Gastroesophageal sphincter (tissue), 3 donors: ENCODE data around the gene CD83.

ENCODE experiments used
- EP300 ChIP-seq: sonication (generic); formaldehyde crosslinking; IDR thresholded peaks from one replicate; pipeline ENCODE4 v1.6.1; 2017; ENCODE audit warnings: antibody characterized with exemption, mild to moderate bottlenecking
- POLR2A ChIP-seq, 2 donors: fragments of 450-650 bp; IDR thresholded peaks; one replicate each; pipeline ENCODE4 v1.6.1; 2017; ENCODE audit warnings: antibody characterized with exemption in 2 of 2, mild to moderate bottlenecking in 2 of 2, moderate library complexity in 1 of 2
- POLR2AphosphoS5 ChIP-seq: sonication (generic); formaldehyde crosslinking; IDR thresholded peaks from one replicate; pipeline ENCODE4 v1.6.1; 2017; ENCODE audit warnings: antibody characterized with exemption
- TF ChIP-seq, protein P1 (sequence below), 4 experiments: fragments of 200-600 bp in 2 of 4; fragments of 450-650 bp in 2 of 4; sonication (generic) in 1 of 4; IDR thresholded peaks; one replicate each; pipeline ENCODE4 v1.5.1; 2017 to 2019; ENCODE audit warnings: antibody characterized with exemption in 4 of 4, mild to moderate bottlenecking in 2 of 4, moderate library complexity in 2 of 4

DNA sequence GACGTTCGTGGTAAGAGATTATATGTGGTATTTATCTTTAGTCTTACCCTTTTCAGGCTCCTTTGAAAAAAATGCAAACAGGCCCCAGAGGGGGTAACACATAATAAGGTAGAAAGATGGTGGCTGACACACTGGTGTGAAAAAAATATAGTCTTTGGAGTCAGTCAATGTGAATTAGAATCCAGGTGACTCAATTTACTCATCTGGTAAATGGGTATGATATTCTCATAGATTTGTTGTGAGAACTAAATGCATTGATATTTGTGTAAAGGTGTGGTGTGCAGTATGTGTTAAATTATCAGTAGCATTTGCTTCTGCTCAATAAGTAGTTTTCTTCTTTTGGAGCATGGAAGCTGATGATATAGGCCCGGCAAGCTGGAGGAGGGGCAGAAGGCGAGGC lies 25.7 kb downstream of the CD83 start:
- no peak for TF ChIP-seq POLR2A (IDR thresholded peaks at IDR 0.05)
- TF ChIP-seq, protein P1, sequence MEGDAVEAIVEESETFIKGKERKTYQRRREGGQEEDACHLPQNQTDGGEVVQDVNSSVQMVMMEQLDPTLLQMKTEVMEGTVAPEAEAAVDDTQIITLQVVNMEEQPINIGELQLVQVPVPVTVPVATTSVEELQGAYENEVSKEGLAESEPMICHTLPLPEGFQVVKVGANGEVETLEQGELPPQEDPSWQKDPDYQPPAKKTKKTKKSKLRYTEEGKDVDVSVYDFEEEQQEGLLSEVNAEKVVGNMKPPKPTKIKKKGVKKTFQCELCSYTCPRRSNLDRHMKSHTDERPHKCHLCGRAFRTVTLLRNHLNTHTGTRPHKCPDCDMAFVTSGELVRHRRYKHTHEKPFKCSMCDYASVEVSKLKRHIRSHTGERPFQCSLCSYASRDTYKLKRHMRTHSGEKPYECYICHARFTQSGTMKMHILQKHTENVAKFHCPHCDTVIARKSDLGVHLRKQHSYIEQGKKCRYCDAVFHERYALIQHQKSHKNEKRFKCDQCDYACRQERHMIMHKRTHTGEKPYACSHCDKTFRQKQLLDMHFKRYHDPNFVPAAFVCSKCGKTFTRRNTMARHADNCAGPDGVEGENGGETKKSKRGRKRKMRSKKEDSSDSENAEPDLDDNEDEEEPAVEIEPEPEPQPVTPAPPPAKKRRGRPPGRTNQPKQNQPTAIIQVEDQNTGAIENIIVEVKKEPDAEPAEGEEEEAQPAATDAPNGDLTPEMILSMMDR (IDR thresholded peaks at IDR 0.05), result no peak
- no peak for TF ChIP-seq POLR2AphosphoS5
- TF ChIP-seq EP300, result no peak
